GM12878 (cell line): ENCODE measurements around the gene PLS1. TPM values are rescaled to one million over a fixed set of nuclear protein-coding genes. Genes with fewer than 3 reads are reported as not detected.

Experiments used
- ATAC-seq: fragments of 200-7000 bp; cut with Tn5 transposase; 3 replicates; pipeline ENCODE4 v1.9.1; 2020; ENCODE audit warnings: mild to moderate bottlenecking, moderate library complexity
- BruUV-seq: library from RNA; stranded (reverse); fragments of 400-500 nt; replicated peaks from 2 replicates; lab custom pipeline; 2021; lab: Mats Ljungman, UMichigan
- CTCF ChIA-PET: fragments of 300-600 bp; sonication (Branson Sonifier 250); formaldehyde crosslinking; extraction: SDS; loops from one replicate; lab custom pipeline; 2021; ENCODE audit warnings: inconsistent platforms; lab: Yijun Ruan, JAX
- POLR2A ChIA-PET: fragments of 350-600 bp; formaldehyde crosslinking; extraction: SDS; loops from one replicate; lab custom pipeline; 2021; ENCODE audit warnings: inconsistent platforms; lab: Charles Lee
- RAD21 ChIA-PET: fragments of 300-600 bp; sonication (Branson Sonifier 250); formaldehyde crosslinking; loops from one replicate; lab custom pipeline; 2023; ENCODE audit warnings: antibody characterized with exemption; ENCODE audit not compliant: unreplicated experiment; lab: Charles Lee
- SMC1A ChIA-PET: fragments of 300-600 bp; sonication (Branson Sonifier 250); formaldehyde crosslinking; loops from one replicate; lab custom pipeline; 2023; ENCODE audit not compliant: unreplicated experiment, uncharacterized antibody; lab: Charles Lee
- DNase-seq: peaks from one replicate; pipeline ENCODE4 v3.0.0-alpha.2; 2011; ENCODE audit warnings: low read depth, low spot score
- FAIRE-seq: peaks from 3 replicates; lab custom pipeline; 2011; peaks lifted over from hg19 to GRCh38; lab: Jason Lieb, UNC
- H2AFZ ChIP-seq: 2 replicates; pipeline ENCODE4 v1.6.0; 2011; ENCODE audit warnings: low read depth, low read length, control low read depth; ENCODE audit not compliant: control insufficient read depth
- H3K27ac ChIP-seq: 2 replicates; pipeline ENCODE4 v1.5.1; 2011; ENCODE audit warnings: control low read depth; ENCODE audit not compliant: control insufficient read depth, insufficient read depth
- H3K27me3 ChIP-seq, 2 experiments: replicated peaks in 1 of 2; 2 replicates each; pipeline versions ENCODE4 v1.6.0 to v1.6.1; 2011; ENCODE audit warnings: low read length in 1 of 2; ENCODE audit not compliant: control insufficient read depth in 2 of 2, insufficient read depth in 2 of 2
- H3K36me3 ChIP-seq, 2 experiments: 2 replicates each; pipeline ENCODE4 v1.5.1; 2011; ENCODE audit warnings: low read length in 1 of 2; ENCODE audit not compliant: control insufficient read depth in 2 of 2, insufficient read depth in 2 of 2
- H3K4me1 ChIP-seq: 2 replicates; pipeline ENCODE4 v1.6.1; 2011; ENCODE audit warnings: mild to moderate bottlenecking, low read length, moderate library complexity, mixed read lengths; ENCODE audit not compliant: control insufficient read depth, insufficient read depth
- H3K4me2 ChIP-seq: 2 replicates; pipeline ENCODE4 v1.6.0; 2011; ENCODE audit warnings: control low read depth; ENCODE audit not compliant: control insufficient read depth, insufficient read depth
- H3K4me3 ChIP-seq: fragments of 200-600 bp; sonication (generic); 2 replicates; pipeline ENCODE4 v1.5.1; 2016
- H3K79me2 ChIP-seq: 2 replicates; pipeline ENCODE4 v1.6.0; 2011; ENCODE audit warnings: low read length; ENCODE audit not compliant: control insufficient read depth, insufficient read depth
- H3K9ac ChIP-seq: 2 replicates; pipeline ENCODE4 v1.8.0; 2011; ENCODE audit warnings: low read length, control low read depth, mixed read lengths; ENCODE audit not compliant: control insufficient read depth, insufficient read depth
- H3K9me3 ChIP-seq: replicated peaks from 3 replicates; pipeline ENCODE4 v1.5.1; 2011; ENCODE audit warnings: mild to moderate bottlenecking, low read length; ENCODE audit not compliant: control insufficient read depth, insufficient read depth
- H4K20me1 ChIP-seq: 2 replicates; pipeline ENCODE4 v1.6.0; 2011; ENCODE audit not compliant: control insufficient read depth, insufficient read depth
- BRCA1 ChIP-seq: IDR thresholded peaks from 2 replicates; pipeline ENCODE4 v1.6.1; 2011; ENCODE audit warnings: low read depth, low read length, improper control_type of control experiment
- HDAC6 ChIP-seq: fragments of 200-600 bp; sonication (generic); IDR thresholded peaks from one replicate; pipeline ENCODE4 v1.8.0; 2017; ENCODE audit warnings: antibody characterized with exemption; ENCODE audit not compliant: unreplicated experiment
- IKZF1 ChIP-seq: fragments of 450-650 bp; conservative IDR thresholded peaks from 2 replicates; pipeline ENCODE4 v1.6.1; 2017; ENCODE audit warnings: antibody characterized with exemption, mild to moderate bottlenecking
- JUND ChIP-seq: IDR thresholded peaks from 2 replicates; pipeline ENCODE4 v1.6.1; 2012; ENCODE audit warnings: low read depth, mild to moderate bottlenecking, low read length, improper control_type of control experiment, moderate library complexity
- KLF5 ChIP-seq: fragments of 450-650 bp; IDR thresholded peaks from 2 replicates; pipeline ENCODE4 v1.6.1; 2014; ENCODE audit warnings: mild to moderate bottlenecking; ENCODE audit not compliant: partially characterized antibody
- MEF2B ChIP-seq: fragments of 450-650 bp; IDR thresholded peaks from 2 replicates; pipeline ENCODE4 v1.6.1; 2018; ENCODE audit warnings: mild to moderate bottlenecking, moderate library complexity; ENCODE audit not compliant: partially characterized antibody, poor library complexity, severe bottlenecking
- MXI1 ChIP-seq: fragments of 150-350 bp; IDR thresholded peaks from 2 replicates; pipeline ENCODE4 v1.6.1; 2011; ENCODE audit warnings: low read depth, mild to moderate bottlenecking, inconsistent platforms, low read length, improper control_type of control experiment
- NRF1 ChIP-seq: conservative IDR thresholded peaks from 2 replicates; pipeline ENCODE4 v1.6.1; 2011; ENCODE audit warnings: mild to moderate bottlenecking, low read depth, low read length, improper control_type of control experiment
- SP1 ChIP-seq: IDR thresholded peaks from one replicate; pipeline ENCODE4 v1.6.1; 2011; ENCODE audit warnings: low read depth, low read length
- SUPT20H ChIP-seq: IDR thresholded peaks from 2 replicates; pipeline ENCODE4 v1.6.1; 2011; ENCODE audit warnings: low read depth, mild to moderate bottlenecking, low read length, moderate library complexity, borderline replicate concordance; ENCODE audit not compliant: control insufficient read depth
- ZNF274 ChIP-seq: IDR thresholded peaks from one replicate; pipeline ENCODE4 v1.8.0; 2011; ENCODE audit not compliant: insufficient read length, insufficient read depth
- in situ Hi-C: fragments of 300-500 bp; cut with MboI; formaldehyde crosslinking; loops from 9 replicates; pipeline ENCODE4 v1.14.3; 2018; ENCODE audit warnings: mixed read lengths
- intact Hi-C: fragments of 100-400 bp; cut with micrococcal nuclease; formaldehyde crosslinking; loops from one replicate; pipeline ENCODE4 v1.14.2; 2022; ENCODE audit not compliant: unreplicated experiment
- polyA plus RNA-seq, 11 experiments: library from polyadenylated mRNA; depleted of rRNA in 4 of 11; unstranded in 6 of 11; stranded (reverse) in 5 of 11; fragments of >200 nt; fragmentation: Nextera tagmentation in 4 of 11; fragmentation: Illumina TruSeq in 1 of 11; extraction: Ambion mirVana in 4 of 11; extraction: Trizol in 1 of 11; gene quantifications; 1 replicate in 1 of 11; 2 replicates in 10 of 11; pipeline versions ENCODE4 v1.2.1 to v1.2.3, GENCODE V29; 2011 to 2016; ENCODE audit warnings: inconsistent platforms in 2 of 11, missing spikeins in 2 of 11, low read depth in 1 of 11
- total RNA-seq, 4 experiments: library from RNA; depleted of rRNA in 3 of 4; stranded (reverse); fragments of >200 nt in 3 of 4; fragmentation: Illumina TruSeq in 1 of 4; extraction: Trizol in 1 of 4; gene quantifications; 2 replicates each; pipeline versions ENCODE4 v1.2.1 to v1.2.3, GENCODE V29; 2013 to 2021
- TF ChIP-seq, protein P1 (sequence below): IDR thresholded peaks from 2 replicates; pipeline ENCODE4 v1.6.1; 2012; ENCODE audit warnings: mild to moderate bottlenecking, low read depth, low read length
- TF ChIP-seq, protein P2 (sequence below): fragments of 450-650 bp; conservative IDR thresholded peaks from 2 replicates; pipeline ENCODE4 v1.6.1; 2017; ENCODE audit warnings: mild to moderate bottlenecking, moderate library complexity
- TF ChIP-seq, protein P3 (sequence below): IDR thresholded peaks from 2 replicates; pipeline ENCODE4 v1.6.1; 2011; ENCODE audit warnings: borderline replicate concordance, low read depth, mild to moderate bottlenecking, moderate library complexity, mixed read lengths, low read length; ENCODE audit not compliant: insufficient read depth; ENCODE audit errors: extremely low read length
- TF ChIP-seq, protein P4 (sequence below): fragments of 150-350 bp; IDR thresholded peaks from 2 replicates; pipeline ENCODE4 v1.6.1; 2016; ENCODE audit warnings: low read depth, low read length

PLS1 gene
- total and polyA plus RNA-seq, 10 of the 15 experiments (the other 5 are each of a cell fraction or from before 2014, with no cell fraction given): 0.59 to 11.7 (median 1.7) TPM

DNA sequence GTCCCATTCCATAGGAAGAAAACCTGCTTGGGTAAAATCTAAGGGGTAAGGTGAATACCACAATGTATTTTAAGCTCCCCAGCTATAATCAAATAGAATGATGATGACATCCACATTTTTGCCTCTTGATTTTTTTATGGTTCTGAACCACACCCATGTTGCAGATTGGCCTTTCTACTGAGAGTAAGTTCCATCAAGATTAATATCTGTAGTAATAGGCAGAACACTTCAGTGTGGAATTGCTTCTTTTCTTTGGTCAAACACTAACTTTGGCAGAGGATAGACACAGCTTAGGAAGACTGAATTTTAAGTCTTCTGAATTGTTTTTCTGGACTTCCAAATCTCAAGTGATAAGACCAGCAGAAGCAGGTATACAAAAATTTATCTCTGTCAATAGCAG, 27.0 kb downstream of the PLS1 start:
- Histone ChIP-seq H3K27me3 (no peaks in the 10 kb centered on the region), H3K4me2 (no peak overlapping the region), H3K4me3 (no peak overlapping the region), H2AFZ (no peak overlapping the region), H3K79me2 (no peaks in the 10 kb centered on the region), H3K9ac (no peak overlapping the region), H3K36me3 (no peaks in the 10 kb centered on the region), H3K9me3 (no peaks in the 10 kb centered on the region), H4K20me1 (no peaks in the 10 kb centered on the region), H3K27ac (no peak overlapping the region), H3K4me1 (no peaks in the 10 kb centered on the region)
- in situ Hi-C loops: no loop called here
- no TSS peak for BruUV-seq
- intact Hi-C loops: no loop called here
- TF ChIP-seq BRCA1 (no peak), ZNF274 (no peak), IKZF1 (no peak), SP1 (no peak), JUND (no peak), KLF5 (no peak), HDAC6 (no peak), MXI1 (no peak), SUPT20H (no peak), MEF2B (no peak), NRF1 (no peak)
- TF ChIP-seq, protein P1, sequence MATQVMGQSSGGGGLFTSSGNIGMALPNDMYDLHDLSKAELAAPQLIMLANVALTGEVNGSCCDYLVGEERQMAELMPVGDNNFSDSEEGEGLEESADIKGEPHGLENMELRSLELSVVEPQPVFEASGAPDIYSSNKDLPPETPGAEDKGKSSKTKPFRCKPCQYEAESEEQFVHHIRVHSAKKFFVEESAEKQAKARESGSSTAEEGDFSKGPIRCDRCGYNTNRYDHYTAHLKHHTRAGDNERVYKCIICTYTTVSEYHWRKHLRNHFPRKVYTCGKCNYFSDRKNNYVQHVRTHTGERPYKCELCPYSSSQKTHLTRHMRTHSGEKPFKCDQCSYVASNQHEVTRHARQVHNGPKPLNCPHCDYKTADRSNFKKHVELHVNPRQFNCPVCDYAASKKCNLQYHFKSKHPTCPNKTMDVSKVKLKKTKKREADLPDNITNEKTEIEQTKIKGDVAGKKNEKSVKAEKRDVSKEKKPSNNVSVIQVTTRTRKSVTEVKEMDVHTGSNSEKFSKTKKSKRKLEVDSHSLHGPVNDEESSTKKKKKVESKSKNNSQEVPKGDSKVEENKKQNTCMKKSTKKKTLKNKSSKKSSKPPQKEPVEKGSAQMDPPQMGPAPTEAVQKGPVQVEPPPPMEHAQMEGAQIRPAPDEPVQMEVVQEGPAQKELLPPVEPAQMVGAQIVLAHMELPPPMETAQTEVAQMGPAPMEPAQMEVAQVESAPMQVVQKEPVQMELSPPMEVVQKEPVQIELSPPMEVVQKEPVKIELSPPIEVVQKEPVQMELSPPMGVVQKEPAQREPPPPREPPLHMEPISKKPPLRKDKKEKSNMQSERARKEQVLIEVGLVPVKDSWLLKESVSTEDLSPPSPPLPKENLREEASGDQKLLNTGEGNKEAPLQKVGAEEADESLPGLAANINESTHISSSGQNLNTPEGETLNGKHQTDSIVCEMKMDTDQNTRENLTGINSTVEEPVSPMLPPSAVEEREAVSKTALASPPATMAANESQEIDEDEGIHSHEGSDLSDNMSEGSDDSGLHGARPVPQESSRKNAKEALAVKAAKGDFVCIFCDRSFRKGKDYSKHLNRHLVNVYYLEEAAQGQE: no peak
- TF ChIP-seq, protein P2, sequence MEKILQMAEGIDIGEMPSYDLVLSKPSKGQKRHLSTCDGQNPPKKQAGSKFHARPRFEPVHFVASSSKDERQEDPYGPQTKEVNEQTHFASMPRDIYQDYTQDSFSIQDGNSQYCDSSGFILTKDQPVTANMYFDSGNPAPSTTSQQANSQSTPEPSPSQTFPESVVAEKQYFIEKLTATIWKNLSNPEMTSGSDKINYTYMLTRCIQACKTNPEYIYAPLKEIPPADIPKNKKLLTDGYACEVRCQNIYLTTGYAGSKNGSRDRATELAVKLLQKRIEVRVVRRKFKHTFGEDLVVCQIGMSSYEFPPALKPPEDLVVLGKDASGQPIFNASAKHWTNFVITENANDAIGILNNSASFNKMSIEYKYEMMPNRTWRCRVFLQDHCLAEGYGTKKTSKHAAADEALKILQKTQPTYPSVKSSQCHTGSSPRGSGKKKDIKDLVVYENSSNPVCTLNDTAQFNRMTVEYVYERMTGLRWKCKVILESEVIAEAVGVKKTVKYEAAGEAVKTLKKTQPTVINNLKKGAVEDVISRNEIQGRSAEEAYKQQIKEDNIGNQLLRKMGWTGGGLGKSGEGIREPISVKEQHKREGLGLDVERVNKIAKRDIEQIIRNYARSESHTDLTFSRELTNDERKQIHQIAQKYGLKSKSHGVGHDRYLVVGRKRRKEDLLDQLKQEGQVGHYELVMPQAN: no peak
- TF ChIP-seq, protein P3, sequence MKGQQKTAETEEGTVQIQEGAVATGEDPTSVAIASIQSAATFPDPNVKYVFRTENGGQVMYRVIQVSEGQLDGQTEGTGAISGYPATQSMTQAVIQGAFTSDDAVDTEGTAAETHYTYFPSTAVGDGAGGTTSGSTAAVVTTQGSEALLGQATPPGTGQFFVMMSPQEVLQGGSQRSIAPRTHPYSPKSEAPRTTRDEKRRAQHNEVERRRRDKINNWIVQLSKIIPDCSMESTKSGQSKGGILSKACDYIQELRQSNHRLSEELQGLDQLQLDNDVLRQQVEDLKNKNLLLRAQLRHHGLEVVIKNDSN: no peak
- TF ChIP-seq, protein P4, sequence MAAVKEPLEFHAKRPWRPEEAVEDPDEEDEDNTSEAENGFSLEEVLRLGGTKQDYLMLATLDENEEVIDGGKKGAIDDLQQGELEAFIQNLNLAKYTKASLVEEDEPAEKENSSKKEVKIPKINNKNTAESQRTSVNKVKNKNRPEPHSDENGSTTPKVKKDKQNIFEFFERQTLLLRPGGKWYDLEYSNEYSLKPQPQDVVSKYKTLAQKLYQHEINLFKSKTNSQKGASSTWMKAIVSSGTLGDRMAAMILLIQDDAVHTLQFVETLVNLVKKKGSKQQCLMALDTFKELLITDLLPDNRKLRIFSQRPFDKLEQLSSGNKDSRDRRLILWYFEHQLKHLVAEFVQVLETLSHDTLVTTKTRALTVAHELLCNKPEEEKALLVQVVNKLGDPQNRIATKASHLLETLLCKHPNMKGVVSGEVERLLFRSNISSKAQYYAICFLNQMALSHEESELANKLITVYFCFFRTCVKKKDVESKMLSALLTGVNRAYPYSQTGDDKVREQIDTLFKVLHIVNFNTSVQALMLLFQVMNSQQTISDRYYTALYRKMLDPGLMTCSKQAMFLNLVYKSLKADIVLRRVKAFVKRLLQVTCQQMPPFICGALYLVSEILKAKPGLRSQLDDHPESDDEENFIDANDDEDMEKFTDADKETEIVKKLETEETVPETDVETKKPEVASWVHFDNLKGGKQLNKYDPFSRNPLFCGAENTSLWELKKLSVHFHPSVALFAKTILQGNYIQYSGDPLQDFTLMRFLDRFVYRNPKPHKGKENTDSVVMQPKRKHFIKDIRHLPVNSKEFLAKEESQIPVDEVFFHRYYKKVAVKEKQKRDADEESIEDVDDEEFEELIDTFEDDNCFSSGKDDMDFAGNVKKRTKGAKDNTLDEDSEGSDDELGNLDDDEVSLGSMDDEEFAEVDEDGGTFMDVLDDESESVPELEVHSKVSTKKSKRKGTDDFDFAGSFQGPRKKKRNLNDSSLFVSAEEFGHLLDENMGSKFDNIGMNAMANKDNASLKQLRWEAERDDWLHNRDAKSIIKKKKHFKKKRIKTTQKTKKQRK: no peak
- RAD21 ChIA-PET: no interaction called here
- DNase-seq: no peak
- ATAC-seq: no peak
- no peak for FAIRE-seq
- POLR2A ChIA-PET: no interaction called here
- SMC1A ChIA-PET: interaction anchor here (0.6 kb wide), 1 partner anchor 571 kb away, joined by 3 read pairs; no protein-coding TSS in a partner anchor
- CTCF ChIA-PET: no interaction called here
